HG03139 (cell line): ENCODE data around the gene CEMIP2.
"Not testable (repeated sequence)": the region's sequence is repeated elsewhere in the genome, so short reads cannot be mapped to it uniquely, and the experiment has no call there.

Source experiments
- ATAC-seq: cut with Tn5 transposase; IDR thresholded peaks from one replicate; pipeline ENCODE4 v1.9.1; 2021; ENCODE audit not compliant: unreplicated experiment

The CEMIP2 gene, protein sequence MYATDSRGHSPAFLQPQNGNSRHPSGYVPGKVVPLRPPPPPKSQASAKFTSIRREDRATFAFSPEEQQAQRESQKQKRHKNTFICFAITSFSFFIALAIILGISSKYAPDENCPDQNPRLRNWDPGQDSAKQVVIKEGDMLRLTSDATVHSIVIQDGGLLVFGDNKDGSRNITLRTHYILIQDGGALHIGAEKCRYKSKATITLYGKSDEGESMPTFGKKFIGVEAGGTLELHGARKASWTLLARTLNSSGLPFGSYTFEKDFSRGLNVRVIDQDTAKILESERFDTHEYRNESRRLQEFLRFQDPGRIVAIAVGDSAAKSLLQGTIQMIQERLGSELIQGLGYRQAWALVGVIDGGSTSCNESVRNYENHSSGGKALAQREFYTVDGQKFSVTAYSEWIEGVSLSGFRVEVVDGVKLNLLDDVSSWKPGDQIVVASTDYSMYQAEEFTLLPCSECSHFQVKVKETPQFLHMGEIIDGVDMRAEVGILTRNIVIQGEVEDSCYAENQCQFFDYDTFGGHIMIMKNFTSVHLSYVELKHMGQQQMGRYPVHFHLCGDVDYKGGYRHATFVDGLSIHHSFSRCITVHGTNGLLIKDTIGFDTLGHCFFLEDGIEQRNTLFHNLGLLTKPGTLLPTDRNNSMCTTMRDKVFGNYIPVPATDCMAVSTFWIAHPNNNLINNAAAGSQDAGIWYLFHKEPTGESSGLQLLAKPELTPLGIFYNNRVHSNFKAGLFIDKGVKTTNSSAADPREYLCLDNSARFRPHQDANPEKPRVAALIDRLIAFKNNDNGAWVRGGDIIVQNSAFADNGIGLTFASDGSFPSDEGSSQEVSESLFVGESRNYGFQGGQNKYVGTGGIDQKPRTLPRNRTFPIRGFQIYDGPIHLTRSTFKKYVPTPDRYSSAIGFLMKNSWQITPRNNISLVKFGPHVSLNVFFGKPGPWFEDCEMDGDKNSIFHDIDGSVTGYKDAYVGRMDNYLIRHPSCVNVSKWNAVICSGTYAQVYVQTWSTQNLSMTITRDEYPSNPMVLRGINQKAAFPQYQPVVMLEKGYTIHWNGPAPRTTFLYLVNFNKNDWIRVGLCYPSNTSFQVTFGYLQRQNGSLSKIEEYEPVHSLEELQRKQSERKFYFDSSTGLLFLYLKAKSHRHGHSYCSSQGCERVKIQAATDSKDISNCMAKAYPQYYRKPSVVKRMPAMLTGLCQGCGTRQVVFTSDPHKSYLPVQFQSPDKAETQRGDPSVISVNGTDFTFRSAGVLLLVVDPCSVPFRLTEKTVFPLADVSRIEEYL (N-terminal part only)

DNA sequence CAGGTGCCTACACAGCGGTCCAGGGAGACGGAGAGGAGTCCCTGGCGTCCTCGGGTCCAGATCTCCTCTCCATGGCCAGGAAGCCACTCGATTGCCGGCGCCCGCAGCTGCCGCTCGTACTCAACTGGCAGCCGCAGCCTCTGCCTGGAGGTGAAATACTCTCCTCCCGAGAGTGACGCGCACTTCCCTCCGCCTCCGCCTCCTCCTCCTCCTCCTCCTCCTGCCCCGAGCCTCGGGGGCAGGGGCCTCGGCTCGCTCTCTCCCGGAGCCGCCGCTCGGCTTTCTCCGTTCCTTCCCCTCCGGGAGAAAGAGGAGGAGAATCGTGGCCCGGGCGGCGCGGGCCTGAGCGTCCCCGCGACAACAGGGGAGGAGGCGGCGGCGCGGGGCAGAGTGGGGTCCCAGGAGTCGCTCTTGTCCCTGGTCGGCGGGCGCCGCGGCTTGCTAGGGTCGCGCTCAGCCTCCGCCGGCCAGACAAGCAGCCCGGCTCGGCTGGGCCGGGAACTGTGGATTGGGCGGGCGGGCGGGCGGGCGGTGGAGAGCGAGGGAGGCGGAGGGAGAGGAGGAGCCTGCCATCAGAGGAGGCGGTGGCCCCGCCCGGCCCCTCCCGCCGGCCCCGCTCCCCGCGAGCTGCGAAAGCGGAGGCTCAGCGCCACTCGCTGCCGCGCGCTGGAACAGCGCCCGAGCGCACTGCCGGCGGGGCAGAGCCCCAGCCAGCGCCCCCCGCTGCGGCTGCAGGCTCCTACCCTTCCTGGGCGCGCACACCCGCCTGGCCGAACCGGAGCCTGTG lies at the start of gene CEMIP2:
Gene CEMIP2 (minus strand): TSS at position 126 of the 787 bp plus-strand sequence. CDS start 18,140 bp downstream, outside the sequence.
- ATAC-seq: peak; percentile 75

DNA sequence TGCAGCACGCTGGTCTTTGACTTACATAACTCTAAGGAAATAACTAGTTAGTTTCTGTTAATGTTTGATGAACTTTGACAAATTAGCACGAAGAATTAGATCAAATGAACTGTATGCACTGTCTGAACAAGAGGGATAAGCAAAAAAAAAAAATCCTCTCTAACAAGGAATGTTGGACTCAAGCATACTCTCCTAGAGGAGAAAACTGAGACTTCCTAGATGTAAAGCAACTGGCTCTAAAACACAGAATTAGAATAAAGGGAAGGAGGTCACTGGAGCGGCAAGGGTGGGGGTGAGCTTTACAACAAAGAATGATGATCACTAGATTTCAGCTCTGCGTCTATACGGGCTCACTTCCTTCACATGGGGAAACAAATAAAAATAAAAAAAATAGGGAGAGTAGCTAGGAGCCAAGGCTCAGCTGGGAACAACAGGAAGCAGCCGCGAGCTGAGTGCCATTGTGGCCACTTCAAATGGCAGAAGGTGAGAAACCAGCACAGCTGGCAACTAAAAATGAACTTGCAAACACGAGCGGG lies 48.7 kb upstream of the CEMIP2 start:
- no peak for ATAC-seq

DNA sequence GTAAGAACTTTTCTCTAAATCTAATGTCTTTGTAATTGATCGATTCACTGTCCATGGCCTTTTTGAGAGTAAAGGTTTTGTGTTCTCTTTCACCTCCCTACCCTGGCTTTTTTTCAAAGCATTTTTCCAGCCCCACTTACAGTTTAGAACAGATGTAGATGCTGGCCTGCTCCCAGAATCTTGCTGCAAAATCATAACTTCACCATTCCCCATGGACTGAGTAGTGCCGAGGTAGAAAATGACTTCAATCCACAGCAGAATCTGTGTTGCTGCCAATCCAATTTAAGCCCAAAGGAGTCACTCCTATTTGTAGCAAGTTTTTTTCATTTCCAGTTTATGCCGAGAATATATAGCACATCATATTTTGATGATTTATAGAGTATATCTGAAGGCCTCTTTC lies 46.5 kb upstream of the CEMIP2 start:
- ATAC-seq: no peak

GRCh38 chr9:71814226-71814625 lies 45.9 kb upstream of the CEMIP2 start:
- no peak for ATAC-seq

GRCh38 chr9:71812385-71812784 lies 44.1 kb upstream of the CEMIP2 start:
- ATAC-seq: no peak

GRCh38 chr9:71808068-71808467 lies 39.8 kb upstream of the CEMIP2 start:
- ATAC-seq: no peak

DNA sequence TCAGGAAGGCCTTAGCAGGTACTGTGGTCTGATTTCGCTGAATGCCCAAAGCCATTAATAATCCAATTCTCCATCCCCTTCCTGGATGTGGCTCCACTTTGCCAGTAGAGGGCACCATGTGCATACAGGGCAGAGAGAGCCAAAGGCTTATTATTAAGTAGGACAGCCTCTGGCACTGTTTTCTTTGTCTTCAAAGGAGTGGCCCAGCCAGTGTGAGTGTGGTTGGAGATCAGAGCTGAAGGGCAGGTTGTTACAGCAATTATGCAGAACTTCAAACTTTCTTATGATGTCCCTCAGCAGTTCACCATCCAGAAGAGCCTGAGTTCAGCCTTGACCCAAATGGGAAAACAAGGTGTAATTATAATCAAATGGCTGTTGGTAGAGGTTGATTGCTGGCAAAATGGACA lies 38.6 kb upstream of the CEMIP2 start:
- peak; percentile 91 for ATAC-seq

- not testable (repeated sequence) for ATAC-seq
Observed at GRCh38 chr9:71805096-71805495, 36.8 kb upstream of the CEMIP2 start.

GRCh38 chr9:71801826-71802225 lies 33.5 kb upstream of the CEMIP2 start:
- no peak for ATAC-seq

DNA sequence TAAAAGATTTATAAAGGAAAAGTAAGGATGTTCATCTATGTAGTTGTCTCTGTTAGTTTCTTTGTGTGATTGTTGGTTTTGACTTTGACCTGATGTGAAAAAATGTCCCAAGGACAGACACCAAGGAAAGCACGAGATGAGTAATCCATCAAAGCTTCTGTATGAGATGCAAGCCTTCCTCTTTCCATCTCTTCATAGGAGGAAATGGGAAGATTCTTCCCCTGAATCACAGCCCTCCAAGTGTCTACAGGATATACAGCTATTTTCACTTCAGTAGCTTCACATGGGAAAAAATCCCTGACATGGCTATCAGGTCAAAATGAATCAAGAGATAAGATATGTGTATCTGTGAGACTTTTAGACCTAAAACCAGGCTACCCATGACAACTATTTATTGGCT lies 29.0 kb upstream of the CEMIP2 start:
- no peak for ATAC-seq

GRCh38 chr9:71796100-71796767 lies 27.9 kb upstream of the CEMIP2 start:
- no peak for ATAC-seq

- peak; percentile 81 for ATAC-seq
Observed at GRCh38 chr9:71795097-71795813, 26.9 kb upstream of the CEMIP2 start.

GRCh38 chr9:71793386-71794105 lies 25.2 kb upstream of the CEMIP2 start:
- peak; percentile 30 for ATAC-seq

DNA sequence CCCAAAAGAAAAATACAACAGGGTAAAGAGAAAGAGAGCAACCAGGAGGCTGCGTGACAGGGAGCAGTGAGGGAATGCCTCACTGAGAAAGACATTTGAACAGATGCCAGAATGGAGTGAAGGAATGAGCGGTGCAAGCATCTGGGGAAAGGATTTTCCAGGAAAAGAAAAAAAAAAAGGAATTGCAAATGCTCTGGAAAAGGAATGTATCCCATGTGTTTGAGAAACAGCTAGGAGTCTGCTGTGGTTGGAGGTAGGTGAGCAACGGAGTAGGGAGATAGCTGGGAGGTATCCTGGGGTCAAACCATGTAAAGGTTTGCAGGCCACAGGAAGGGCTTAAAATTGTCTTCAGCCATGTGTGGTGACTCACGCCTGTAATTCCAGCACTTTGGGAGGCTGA lies 23.6 kb upstream of the CEMIP2 start:
- ATAC-seq: no peak

- ATAC-seq: no peak
Observed at GRCh38 chr9:71790296-71790695, 22.0 kb upstream of the CEMIP2 start.

GRCh38 chr9:71783120-71783523 lies 14.8 kb upstream of the CEMIP2 start:
- peak; percentile 83 for ATAC-seq

- no peak for ATAC-seq
Observed at GRCh38 chr9:71781391-71781790, 13.1 kb upstream of the CEMIP2 start.

GRCh38 chr9:71780953-71781352 lies 12.6 kb upstream of the CEMIP2 start:
- no peak for ATAC-seq
